ENCODE measurements around the gene UPK3A.

Gene UPK3A

DNA sequence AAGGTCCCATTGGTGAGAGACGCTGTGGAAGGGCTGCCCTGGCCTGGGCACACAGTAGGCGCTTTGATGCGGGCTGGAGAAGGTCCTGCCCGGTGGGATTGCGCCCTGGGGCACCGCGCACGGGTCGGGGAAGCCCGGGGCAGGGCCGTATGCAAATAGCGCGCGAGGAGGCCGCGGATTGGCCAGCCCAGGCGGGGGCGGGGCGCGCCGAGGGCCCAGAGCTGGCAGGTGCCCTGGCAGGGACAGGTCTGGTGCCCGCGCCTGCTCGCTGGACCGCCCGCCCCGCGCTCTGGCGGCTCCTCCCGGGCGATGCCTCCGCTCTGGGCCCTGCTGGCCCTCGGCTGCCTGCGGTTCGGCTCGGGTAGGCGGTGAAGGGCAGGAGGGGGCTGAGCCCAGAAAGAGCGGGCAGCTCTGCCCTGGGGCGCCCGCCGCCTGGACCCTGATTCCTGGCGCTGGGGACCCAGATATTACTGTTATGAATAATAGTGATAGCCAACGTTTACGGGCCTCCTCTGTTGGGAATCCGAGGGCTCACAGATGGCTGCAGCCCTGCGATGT is at the start of gene UPK3A:
UPK3A (plus strand) TSS at position 245 of the 558 bp plus-strand sequence; CDS start at position 310, 65 bp downstream.
- peak; percentile 22 to 57 (median 33) for DNase-seq (ENCODE audit: low read depth in 3 of 3)

DNA sequence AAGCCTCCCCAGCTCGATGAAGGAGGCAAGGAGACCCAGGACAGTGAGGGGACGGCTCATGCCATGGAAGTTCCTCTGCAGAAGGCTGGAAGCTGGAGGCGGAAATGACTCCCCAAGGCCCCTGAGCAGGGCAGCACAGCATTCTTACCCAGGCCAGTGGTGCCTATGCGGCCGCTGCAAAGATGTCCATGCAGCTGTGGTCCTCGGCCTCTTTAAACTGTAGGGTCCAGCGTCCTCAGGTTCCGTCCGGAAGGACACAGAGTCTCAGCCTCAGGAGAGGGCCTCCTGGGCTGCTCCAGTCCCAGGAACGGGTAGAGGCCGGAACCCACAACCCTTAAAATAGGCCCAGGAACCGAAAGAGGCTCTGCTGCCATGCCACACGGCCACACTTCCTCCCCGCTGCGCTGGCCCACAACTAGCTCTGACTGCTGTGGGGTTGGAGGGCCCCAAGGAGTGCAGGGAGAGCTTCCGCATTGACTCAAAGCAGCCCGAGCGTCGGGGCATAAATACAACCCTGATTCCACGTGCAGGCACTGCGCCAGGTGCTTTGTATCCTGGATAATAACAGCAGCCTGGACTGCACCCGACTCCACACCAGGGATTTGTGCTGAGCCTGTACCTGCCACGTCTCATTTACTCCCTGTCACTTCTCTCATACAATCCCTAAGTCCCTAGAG is 49.5 kb upstream of the UPK3A start:
- no peak for DNase-seq (ENCODE audit: low read depth in 3 of 3)

DNA sequence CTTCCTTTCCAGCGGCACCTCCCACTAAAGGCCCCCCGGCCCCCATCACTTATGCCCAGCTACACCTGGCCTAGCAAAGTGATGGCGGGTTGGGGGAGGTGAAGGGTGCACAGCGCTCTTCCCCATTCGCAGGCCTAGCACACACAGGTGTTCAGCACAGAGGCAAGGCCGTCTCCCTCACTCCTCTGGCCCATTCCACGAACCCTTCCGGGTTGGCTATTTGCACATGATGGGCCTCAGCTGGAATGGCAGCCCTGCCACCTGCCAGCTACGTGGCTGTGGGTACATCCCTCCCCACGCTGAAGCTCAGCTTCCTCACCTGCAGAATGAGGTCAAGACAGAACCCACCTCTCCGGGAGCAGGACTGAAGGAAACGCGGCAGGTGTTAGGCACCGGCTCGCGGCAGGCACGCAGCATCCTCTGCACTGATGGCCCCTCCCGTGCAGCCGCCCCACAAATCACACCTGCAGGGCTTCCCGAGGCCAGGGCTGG is 48.9 kb upstream of the UPK3A start:
- DNase-seq (ENCODE audit: low read depth in 3 of 3): no peak

DNA sequence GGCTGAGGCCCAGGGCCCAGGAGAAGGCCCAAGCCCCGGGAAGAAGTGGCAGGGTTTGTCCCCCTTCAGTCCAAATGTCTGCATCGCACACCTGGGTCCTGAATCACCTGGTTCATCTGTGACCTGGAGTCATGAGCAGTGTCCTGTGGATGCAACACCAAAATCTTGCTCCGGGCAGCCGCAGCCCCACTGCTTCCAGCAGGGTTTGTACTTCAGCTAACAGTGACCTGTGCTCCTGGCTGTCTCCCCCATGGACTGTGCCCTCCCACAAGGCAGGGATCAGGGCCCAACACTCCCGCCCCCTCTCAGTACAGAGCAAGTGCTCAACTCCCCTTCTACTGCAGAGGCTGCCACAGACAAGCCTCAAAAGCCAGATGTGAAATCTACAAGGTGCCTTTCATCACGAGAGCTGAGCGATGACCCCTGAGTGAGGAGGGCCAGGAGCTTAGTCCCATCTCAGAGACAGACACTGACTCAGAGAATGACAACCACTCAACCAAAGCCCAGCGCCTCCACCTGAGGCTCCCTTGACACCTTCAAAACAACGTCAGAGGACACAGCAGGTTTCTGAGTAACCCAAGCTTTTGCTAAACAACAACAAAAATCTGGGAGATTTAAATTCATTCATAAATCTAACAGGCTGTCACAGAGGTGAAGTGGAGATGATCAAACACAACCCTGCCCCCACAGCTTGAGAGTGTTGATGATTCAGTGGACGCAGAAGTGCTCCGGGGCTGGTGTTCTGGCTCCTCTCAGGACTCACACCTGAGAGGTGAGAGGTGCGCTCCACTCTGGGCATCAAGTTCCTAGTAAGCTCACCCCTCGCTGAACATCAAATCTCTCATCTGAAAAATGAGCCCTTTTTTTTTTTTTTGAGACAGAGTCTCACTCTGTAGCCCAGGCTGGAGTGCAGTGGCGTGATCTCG is 47.4 kb upstream of the UPK3A start:
- no peak for DNase-seq (ENCODE audit: low read depth in 3 of 3)

DNA sequence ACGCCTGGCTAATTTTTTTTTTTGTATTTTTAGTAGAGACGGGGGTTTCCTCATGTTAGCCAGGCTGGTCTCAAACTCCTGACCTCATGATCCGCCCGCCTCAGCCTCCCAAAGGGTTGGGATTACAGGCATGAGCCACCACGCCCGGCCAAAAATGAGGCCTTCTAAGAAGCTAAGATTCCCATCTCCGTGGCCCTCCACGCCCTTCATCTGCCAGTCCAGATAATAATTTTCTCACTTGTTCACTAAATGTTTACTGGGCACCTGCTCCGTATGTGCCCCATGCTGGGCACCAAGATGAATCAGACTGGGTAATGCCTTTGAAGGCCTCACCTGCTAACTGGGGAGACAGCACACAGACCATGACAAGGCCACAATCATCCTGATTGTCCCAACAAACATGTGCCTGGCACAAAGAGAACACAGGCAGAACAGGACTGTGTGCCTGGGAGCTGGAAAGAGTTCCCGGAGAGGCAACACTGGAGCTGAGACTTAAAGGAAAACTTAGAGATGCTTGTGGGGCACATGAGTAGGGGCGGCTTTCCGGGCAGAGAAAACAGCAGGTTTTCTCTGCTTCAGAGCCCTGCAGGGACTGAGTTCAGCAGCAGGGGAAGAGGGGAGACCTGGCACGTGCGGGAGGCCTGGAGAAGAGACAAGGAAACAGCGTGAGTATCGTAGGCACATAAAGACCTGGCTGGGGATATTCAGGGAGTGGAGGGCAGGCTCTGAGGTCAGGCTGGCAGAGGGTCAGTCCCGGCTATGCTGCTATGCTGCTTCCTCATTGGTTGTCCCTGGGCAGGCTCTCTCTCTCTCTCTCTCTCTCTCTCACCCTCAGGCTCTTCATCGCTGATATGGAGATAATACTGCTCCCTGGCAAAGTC is 46.4 kb upstream of the UPK3A start:
- no peak for DNase-seq (ENCODE audit: low read depth in 3 of 3)

DNA sequence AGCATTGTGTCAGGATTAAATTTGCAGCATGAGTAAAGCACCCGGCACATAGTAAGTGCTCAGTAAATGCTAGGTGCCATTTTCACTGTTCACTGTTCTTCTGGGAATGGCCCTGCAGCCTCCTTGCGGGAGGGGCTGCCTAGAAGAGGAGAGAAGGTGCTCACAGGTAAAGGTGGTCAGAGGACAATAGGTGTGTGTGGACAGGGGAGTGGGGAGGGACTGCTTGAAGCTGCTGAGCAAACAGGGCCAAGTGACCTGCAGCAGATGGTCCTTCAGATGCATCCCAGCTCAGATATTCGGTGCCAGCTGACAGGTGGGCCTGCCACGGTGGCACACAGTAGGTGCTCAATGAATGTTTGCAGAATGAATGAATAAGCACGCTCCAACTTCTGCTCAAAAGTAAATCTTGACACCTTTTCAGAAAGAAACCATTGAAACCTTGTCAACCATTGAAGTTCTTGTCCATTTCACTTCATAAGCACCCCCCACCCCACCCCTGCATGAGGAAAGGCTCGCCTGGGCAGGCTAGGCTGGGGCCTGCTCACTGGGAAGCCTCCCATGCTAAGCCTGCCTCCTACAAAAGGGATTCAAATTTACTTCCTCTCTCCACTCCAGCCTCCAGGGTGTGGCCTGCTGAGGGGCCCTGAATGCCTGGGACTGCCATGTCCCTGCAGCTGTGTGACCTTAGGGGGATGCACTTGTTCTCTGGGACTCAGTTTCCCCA is 45.6 kb upstream of the UPK3A start:
- DNase-seq (ENCODE audit: low read depth in 3 of 3): no peak

DNA sequence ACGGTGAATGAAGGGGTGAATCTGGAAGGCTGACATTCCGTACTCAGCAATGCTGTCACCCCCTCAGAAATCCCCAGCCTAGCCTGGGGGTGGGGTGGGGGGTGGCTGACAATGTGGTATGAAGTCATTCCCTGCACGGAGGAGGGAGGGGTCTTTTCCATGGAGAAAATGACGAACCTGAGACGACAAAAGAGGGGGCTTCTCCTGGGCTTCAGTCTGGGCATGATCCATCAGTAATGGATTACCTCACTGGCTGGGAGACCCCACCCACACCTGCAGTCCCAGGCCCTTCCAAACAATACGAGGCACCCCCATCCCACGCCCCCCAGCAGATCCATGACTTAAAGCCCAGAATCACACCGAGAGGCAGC is 45.1 kb upstream of the UPK3A start:
- no peak for DNase-seq (ENCODE audit: low read depth in 3 of 3)

DNA sequence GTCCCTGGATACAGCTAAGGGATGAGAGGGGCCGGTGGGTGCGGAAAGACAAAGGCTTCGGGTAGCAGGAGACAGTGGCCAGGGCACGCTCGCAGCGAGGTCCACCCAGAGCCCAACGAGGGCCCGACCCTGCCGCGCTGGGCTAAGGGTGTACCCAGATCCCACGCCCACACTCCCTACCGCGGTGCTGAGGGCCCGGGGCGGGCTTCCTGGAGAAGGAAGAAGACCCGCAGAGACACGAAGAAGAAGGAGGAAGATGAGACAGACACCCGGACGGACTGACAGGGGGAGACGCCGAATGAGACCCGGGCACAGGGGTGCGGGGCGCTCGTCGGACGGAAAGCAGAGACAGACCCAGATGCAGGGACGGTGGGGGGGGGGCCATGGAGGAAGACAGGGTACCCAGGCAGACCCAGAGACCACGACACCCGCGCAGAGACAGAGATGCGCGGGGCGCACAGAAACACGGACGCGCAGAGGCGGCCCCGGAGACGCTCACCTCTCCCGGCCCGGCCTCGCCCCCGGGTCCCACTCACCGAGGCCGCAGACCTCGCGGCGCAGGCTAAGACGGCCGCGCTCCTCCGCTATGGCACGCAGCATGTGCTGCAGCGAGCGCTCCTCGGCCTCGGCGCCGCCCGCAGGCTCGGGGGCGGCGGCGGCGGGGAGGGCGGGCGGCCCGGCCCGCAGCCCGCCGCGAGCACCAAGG is 44.5 kb upstream of the UPK3A start:
- peak in 1 of 3 experiments; percentile 26 for DNase-seq (ENCODE audit: low read depth in 3 of 3)

DNA sequence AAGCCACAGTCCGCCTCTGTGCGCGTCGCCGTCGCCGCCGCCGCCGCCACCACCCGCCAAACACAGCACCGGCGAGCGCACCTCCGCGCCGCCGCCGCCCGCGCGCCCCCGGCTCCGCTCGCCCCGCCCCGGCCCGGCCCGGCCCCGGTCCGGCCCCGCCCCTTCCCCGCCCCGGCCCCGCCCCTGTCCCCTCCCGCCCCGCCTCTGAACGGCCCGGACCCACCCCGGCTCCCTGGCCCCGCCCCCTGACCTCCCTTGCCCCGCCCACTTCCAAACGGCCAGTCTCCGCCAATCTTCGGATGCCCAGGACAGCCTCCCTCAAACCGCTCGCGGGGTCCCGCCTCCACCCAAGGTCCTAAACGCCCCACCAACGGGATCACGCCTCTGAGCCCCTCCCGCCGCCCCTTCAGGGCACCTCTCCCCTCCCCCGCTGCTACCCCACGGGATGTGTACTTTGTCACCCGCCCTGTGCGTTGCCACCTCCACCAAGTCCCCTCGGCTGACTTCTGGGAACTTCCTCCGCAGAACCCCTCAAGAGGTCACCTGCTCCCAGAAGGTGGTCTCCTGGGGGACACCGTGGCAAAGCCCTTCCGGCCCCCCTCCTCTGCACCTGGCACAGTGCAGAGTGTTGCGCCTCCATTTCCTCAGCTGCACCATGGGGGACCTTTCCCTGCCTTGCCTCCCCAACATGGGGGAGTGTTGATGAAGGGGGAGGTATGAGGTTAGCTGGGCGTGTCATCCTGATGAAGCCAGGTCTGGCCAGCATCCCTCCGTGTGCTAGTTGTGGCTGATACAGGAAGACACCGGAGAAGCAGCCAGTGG is 43.7 kb upstream of the UPK3A start, which contains the start of gene KIAA0930:
KIAA0930 (minus strand) TSS at position 85 of the 822 bp plus-strand sequence. CDS start 191 bp downstream, outside the sequence.
- peak; percentile 60 to 73 (median 62) for DNase-seq (ENCODE audit: low read depth in 3 of 3)

DNA sequence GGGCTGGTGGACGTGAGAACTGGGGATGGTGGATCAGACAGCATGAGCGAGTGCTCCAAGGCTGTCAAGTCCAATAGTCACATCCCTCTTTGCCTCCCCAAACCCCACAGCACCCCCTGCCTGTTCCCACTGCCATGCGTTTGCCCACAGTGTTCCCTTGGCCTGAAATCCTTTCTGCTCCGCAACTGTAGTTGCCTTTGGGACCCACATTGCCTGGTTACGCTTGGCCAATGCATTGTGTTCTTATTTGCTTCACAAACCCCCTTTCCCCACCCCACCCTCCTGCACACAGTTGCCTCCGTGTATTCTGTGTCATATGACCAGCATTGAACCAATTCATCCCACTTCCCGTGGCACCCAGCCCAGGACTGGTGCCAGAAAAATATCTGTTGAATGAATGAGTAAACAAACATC is 42.0 kb upstream of the UPK3A start:
- no peak for DNase-seq (ENCODE audit: low read depth in 3 of 3)

DNA sequence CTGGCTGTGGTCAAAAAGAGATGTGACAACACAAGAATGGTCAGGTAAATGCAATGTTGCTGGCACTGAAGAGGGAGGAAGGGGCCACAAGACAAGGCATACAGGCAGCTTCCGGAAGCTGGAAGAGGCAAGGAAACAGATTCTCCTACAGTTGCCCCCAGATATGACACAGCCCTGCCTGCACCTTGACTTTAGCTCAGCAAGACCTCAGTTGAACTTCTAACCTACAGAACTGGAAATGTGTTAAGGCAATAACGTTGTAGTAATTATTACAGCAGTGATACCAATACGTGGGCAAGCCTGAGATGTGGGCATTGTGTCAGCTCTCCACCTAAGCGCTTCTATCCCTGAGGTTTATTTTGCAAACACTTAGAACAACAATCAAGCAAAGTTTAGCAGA is 39.8 kb upstream of the UPK3A start:
- DNase-seq (ENCODE audit: low read depth in 3 of 3): no peak

DNA sequence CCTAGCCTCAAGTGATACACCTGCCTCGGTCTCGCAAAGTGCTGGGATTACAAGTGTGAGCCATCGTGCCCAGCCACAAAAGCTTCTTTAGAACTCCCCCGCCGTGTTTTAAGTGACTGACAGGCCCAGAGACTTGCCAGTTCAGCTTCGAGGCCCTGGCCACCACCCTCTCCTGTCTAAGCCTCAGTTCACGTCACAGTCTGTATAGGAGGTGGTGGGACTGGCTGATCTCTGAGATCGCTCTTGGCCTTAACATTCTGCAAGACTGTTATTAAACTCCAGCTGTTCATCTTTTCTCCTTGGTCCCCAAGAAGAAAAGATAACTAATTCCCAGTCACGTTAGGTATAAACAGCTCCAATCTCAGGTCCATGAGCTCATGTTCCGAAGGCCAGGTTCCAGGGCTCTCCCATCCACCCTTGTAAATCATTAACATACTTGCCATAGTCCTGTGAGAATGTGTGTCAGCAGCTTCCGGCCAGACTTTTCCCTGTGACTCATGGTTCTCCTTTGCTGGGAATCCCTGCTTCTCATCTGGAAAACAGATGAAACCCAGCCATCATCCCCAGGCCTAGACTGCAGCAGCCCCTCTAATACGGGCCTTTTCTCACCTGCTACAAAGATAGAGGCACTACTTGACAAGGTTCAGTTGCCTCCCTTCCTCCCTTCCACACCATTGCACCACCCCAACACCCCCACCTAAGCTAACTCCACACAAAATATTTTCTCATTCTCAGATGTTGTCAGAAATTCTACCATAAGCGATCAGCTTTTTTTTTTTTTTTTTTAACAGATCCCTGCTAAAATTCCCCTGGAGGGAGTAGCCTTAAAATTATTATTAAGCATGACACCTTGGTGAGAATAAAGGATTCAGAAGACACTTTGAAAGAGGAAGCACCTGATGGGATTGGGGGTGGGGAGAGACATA is 38.4 kb upstream of the UPK3A start:
- no peak for DNase-seq (ENCODE audit: low read depth in 3 of 3)

DNA sequence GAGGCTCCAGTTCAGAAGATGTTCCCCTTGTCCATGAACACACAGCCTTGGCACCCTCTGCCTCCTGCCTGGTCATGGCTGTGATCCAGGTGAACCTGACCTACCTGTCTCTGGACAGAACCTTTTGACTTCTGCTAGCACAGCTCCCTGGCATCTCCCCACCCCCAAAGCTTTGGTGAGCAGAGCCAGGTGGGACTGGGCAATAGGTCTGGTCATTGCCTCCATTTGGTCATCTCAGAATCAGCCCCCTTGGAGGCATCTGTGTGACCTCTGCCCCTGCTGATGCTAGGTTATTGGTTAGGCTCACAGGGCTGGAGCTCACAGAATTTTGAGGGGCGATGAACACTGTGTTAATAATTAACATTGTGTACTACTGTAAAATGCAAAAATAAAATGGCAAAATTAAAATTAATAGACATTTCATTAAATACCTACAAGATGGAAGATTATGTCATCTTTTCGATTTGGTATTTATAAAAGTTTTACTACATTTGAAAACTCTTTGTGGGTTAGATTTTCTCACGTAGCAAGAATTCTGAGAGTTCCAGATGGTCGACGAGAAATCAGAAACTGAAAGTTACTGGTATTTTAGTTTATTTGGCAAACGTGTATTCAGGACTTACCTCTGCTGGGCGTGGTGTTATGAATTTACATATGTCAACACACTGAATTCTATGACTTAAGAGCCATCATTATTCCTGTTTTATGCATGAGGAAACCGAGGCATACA is 35.8 kb upstream of the UPK3A start:
- no peak for DNase-seq (ENCODE audit: low read depth in 3 of 3)

DNA sequence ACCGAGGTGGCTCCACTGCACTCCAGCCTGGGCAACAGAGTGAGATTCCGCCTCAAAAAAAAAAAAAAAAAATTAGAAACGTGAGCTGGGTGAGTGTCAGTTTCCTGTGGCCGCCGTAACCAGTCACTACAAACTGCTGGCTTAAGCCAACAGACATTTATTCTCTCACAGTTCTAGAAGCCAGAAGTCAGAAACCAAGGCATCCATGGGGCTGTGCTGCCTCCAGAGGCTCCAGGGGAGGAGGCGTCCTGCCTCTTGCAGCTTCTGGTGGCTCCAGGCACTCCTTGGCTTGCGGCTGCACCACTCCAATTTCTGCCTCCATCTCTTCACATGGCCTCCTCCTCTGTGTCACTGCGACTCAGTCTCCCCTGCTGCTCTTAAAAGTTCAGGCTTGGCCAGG is 32.9 kb upstream of the UPK3A start:
- no peak for DNase-seq (ENCODE audit: low read depth in 3 of 3)

DNA sequence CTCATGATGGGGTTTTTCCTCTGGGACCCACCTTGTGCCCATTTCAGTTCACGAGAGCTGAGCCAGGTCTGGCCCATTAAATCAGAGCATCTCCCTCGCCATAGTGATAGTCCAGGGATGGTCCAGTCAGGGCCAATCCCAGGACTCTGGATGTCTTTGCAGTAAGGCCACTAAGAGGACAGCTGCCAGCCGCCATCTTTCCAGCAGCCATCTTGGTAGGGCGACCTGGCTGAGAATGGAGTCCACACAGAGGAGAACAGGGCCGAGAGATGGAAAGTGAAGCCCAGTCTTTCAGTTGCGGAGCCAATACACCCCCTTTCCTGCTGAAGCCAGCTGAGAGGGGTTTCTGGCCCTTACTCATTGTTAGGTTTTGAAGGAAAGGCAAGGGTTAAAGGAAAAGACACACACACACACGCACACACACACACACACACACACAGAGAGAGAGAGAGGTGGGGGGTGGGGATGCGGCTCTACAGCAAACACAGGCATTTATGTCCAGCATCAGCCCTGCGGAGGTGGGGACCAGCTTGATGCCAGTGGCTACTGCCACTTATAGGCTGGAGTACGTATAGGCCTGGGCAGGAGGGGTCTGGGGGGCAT is 31.6 kb upstream of the UPK3A start:
- no peak for DNase-seq (ENCODE audit: low read depth in 3 of 3)

DNA sequence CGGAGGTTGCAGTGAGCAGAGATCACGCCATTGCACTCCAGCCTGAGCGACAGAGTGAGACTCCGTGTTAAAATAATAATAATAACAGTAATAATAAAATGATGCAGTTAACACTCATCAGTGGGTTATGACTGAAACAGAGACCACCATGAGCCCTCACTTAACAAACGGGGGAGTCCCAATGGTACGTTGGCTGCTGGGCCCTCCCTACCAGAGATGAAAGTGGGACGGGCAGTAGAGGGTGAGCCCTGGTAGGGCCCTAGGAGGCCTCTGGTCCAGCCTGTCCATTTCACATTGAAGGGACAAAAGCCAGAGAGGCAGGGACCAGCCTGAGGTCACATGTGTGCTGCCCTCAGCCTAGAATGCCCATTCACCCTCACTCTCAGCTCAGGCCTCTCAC is 30.4 kb upstream of the UPK3A start:
- no peak for DNase-seq (ENCODE audit: low read depth in 3 of 3)

DNA sequence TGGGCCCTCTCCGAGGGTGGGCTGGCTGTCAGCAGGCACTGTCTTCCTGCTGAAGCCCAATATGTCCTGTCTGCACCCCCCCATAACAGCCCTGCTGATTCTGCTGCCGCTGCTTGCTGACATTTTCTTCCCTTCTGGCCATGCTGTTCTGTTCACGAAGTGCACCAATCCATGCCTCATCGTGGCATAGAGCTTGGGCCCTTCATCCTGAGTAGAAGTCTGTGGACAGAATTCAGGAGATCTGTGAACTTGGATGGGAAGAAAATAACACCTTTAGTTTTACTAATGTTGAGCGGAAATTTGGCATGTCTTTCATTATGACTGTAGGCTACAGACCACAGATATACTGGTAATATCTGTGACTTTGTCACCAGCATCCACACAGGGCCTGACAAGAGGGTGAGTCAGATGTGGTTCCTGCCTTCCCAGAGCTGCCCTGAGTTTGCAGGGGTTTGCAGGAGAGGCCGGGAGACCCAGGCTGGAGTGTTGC is 29.9 kb upstream of the UPK3A start:
- DNase-seq (ENCODE audit: low read depth in 3 of 3): no peak

Measured in stimulated activated CD4-positive, alpha-beta T cell treated with anti-CD3 and anti-CD28 coated beads, TNF-alpha, amount 100 ng/mL, for 24 hours (primary cell).